Measurements from ENCODE around the gene PLA2G12B.

PLA2G12B gene

GRCh38 chr10:72913287-72913686, 41.3 kb downstream of the PLA2G12B start:
- no peaks in the 10 kb centered on the region for H3K36me3 ChIP-seq (ENCODE audit: control insufficient read depth, insufficient read depth, low read length)
- H3K4me1 ChIP-seq, result no peaks in the 10 kb centered on the region
- no peak overlapping the region for H3K9ac ChIP-seq
- no peaks in the 10 kb centered on the region for H3K27me3 ChIP-seq (ENCODE audit: control insufficient read depth, insufficient read depth, low read length)
- H3K79me2 ChIP-seq, result no peaks in the 10 kb centered on the region
- TF ChIP-seq CTCF (IDR thresholded peaks at IDR 0.05), result no peak
- no peak overlapping the region for H3K4me3 ChIP-seq (ENCODE audit: low read depth, low read length)
- no peaks in the 10 kb centered on the region for H3K9me3 ChIP-seq (ENCODE audit: control insufficient read depth, low read length)
- H3K4me2 ChIP-seq (ENCODE audit: low read length), result no peak overlapping the region
- H2AFZ ChIP-seq, result no peak overlapping the region
- no peak overlapping the region for H3K27ac ChIP-seq

DNA sequence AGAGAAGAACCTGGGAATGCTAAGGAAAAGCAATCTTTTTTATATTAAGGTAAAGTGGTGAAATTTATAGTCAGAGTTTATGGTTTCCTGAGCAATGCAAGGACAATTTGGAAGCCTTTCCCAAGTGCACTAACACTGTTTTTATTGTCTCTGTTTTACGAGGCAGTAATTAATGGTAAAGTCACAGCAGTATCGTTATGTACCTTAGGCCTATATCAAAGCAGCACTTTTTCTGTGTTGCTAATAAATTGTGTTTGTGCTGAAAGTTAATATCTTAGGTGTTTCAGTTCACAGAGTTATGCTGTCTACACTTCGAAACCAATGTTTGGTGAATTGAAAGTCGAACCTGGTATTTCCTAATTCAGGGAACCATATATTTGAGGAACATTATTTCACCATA, 41.9 kb downstream of the PLA2G12B start:
- no peaks in the 10 kb centered on the region for H3K36me3 ChIP-seq (ENCODE audit: control insufficient read depth, insufficient read depth, low read length)
- TF ChIP-seq CTCF (IDR thresholded peaks at IDR 0.05), result no peak
- no peaks in the 10 kb centered on the region for H3K79me2 ChIP-seq

DNA sequence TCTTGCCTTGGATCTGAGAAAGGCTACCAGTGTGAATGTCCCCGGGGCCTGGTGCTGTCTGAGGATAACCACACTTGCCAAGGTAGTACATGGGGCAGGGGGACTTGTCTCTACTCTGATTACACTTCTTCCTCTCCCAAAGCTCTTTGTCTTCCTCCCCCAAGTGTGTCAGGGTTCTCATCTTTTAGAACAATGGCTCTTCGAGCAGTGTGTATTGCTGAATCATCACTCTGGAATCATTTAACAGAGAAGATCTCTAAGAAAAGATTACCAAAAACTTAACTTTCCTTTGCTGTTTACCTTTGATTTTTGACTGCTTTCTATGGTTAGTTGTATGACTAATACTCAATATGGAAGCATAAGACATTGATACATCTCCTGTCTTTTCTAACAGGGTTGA, 42.8 kb downstream of the PLA2G12B start:
- Histone ChIP-seq H3K36me3 (ENCODE audit: control insufficient read depth, insufficient read depth, low read length) (no peaks in the 10 kb centered on the region), H3K4me3 (ENCODE audit: low read depth, low read length) (no peak overlapping the region), H3K9ac (no peak overlapping the region), H3K27ac (no peak overlapping the region), H2AFZ (no peak overlapping the region), H3K27me3 (ENCODE audit: control insufficient read depth, insufficient read depth, low read length) (no peaks in the 10 kb centered on the region), H3K79me2 (no peaks in the 10 kb centered on the region), H3K4me1 (no peaks in the 10 kb centered on the region), H3K4me2 (ENCODE audit: low read length) (no peak overlapping the region), H3K9me3 (ENCODE audit: control insufficient read depth, low read length) (no peaks in the 10 kb centered on the region)
- no peak for TF ChIP-seq CTCF (IDR thresholded peaks at IDR 0.05)

More for the DNA sequence above, 41.9 kb downstream of the PLA2G12B start:
- H3K27ac ChIP-seq, result no peak overlapping the region
- H3K4me2 ChIP-seq (ENCODE audit: low read length), result no peak overlapping the region
- no peaks in the 10 kb centered on the region for H3K9me3 ChIP-seq (ENCODE audit: control insufficient read depth, low read length)
- H3K4me3 ChIP-seq (ENCODE audit: low read depth, low read length), result no peak overlapping the region
- no peak overlapping the region for H2AFZ ChIP-seq
- no peak overlapping the region for H3K9ac ChIP-seq
- no peaks in the 10 kb centered on the region for H3K27me3 ChIP-seq (ENCODE audit: control insufficient read depth, insufficient read depth, low read length)
- H3K4me1 ChIP-seq, result no peaks in the 10 kb centered on the region

- no peak overlapping the region for H2AFZ ChIP-seq
- H3K4me1 ChIP-seq, result no peaks in the 10 kb centered on the region
- H3K36me3 ChIP-seq (ENCODE audit: control insufficient read depth, insufficient read depth, low read length), result no peaks in the 10 kb centered on the region
- H3K9me3 ChIP-seq (ENCODE audit: control insufficient read depth, low read length), result no peaks in the 10 kb centered on the region
- no peaks in the 10 kb centered on the region for H3K27me3 ChIP-seq (ENCODE audit: control insufficient read depth, insufficient read depth, low read length)
- H3K9ac ChIP-seq, result no peak overlapping the region
- no peak overlapping the region for H3K27ac ChIP-seq
- H3K4me3 ChIP-seq (ENCODE audit: low read depth, low read length), result no peak overlapping the region
- no peak overlapping the region for H3K4me2 ChIP-seq (ENCODE audit: low read length)
- no peak for TF ChIP-seq CTCF (IDR thresholded peaks at IDR 0.05)
- H3K79me2 ChIP-seq, result no peaks in the 10 kb centered on the region
Observed at GRCh38 chr10:72910705-72911104, 43.9 kb downstream of the PLA2G12B start.

DNA sequence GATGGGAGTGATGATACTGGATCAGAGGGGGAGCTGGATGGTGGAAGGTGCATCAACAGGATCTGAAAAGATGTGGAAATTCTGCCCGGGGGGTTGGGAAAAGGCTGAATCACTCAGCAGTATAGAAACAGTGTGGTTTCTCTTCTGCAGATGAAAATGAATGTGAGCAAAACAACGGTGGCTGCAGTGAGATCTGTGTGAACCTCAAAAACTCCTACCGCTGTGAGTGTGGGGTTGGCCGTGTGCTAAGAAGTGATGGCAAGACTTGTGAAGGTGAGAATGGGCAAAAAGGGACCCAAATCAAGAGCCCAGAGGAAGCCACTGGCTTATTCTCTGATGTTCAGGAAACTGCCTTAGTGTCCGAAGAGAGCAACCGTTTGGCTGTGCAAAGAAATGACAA, 48.2 kb downstream of the PLA2G12B start:
- no peak for TF ChIP-seq CTCF (IDR thresholded peaks at IDR 0.05)
- Histone ChIP-seq H3K9ac (no peak overlapping the region), H3K79me2 (no peaks in the 10 kb centered on the region), H2AFZ (no peak overlapping the region), H3K4me3 (ENCODE audit: low read depth, low read length) (no peak overlapping the region), H3K4me2 (ENCODE audit: low read length) (no peak overlapping the region), H3K4me1 (no peaks in the 10 kb centered on the region), H3K36me3 (ENCODE audit: control insufficient read depth, insufficient read depth, low read length) (no peaks in the 10 kb centered on the region), H3K27me3 (ENCODE audit: control insufficient read depth, insufficient read depth, low read length) (no peaks in the 10 kb centered on the region), H3K27ac (no peak overlapping the region), H3K9me3 (ENCODE audit: control insufficient read depth, low read length) (no peaks in the 10 kb centered on the region)

Measured in parathyroid adenoma (tissue), 2 donors.